Fibroblast of lung (primary cell): ENCODE data around the gene ARHGAP12. TPM values are rescaled to one million over a fixed set of nuclear protein-coding genes. Genes with fewer than 3 reads are reported as not detected.
A peak's percentile ranks its signal among the peaks of the same experiment; 100 is the strongest.

Experiments
- DNase-seq, 2 donors: peaks; one replicate each; pipeline versions ENCODE4 v3.0.0 to v3.0.0-alpha.2; 2010; ENCODE audit warnings: low read depth in 2 of 2
- H2AFZ ChIP-seq: 2 replicates; pipeline ENCODE4 v1.5.1; 2012; ENCODE audit warnings: low read length, control low read depth, inconsistent platforms
- H3K27ac ChIP-seq: 2 replicates; pipeline ENCODE4 v1.5.1; 2011; ENCODE audit warnings: low read length, control low read depth; ENCODE audit not compliant: insufficient read depth
- H3K27me3 ChIP-seq: 2 replicates; pipeline ENCODE4 v1.5.1; 2011; ENCODE audit warnings: mild to moderate bottlenecking, low read length; ENCODE audit not compliant: control insufficient read depth, insufficient read depth
- H3K36me3 ChIP-seq: 2 replicates; pipeline ENCODE4 v1.5.1; 2011; ENCODE audit warnings: low read length; ENCODE audit not compliant: control insufficient read depth, insufficient read depth
- H3K4me1 ChIP-seq: 2 replicates; pipeline ENCODE4 v1.5.1; 2011; ENCODE audit warnings: low read length; ENCODE audit not compliant: control insufficient read depth, insufficient read depth; ENCODE audit errors: extremely low read depth
- H3K4me2 ChIP-seq: 2 replicates; pipeline ENCODE4 v1.5.1; 2011; ENCODE audit warnings: low read length, control low read depth; ENCODE audit not compliant: insufficient read depth; ENCODE audit errors: extremely low read depth
- H3K4me3 ChIP-seq, 4 experiments: fragments of 200-600 bp in 1 of 4; sonication (generic) in 1 of 4; replicated peaks in 1 of 4; 2 replicates each; pipeline ENCODE4 v1.5.1; 2011 to 2016; ENCODE audit warnings: low read length in 4 of 4, low read depth in 3 of 4, mild to moderate bottlenecking in 3 of 4, control low read depth in 2 of 4, inconsistent platforms in 1 of 4, mixed read lengths in 1 of 4; ENCODE audit not compliant: insufficient read depth in 1 of 4; ENCODE audit errors: control extremely low read depth in 1 of 4
- H3K79me2 ChIP-seq: 2 replicates; pipeline ENCODE4 v1.5.1; 2012; ENCODE audit warnings: mild to moderate bottlenecking, low read length, inconsistent platforms; ENCODE audit not compliant: control insufficient read depth, insufficient read depth
- H3K9ac ChIP-seq: 2 replicates; pipeline ENCODE4 v1.5.1; 2011; ENCODE audit warnings: mild to moderate bottlenecking, low read length, control low read depth; ENCODE audit not compliant: insufficient read depth
- H3K9me3 ChIP-seq: 2 replicates; pipeline ENCODE4 v1.5.1; 2012; ENCODE audit warnings: low read depth, low read length; ENCODE audit not compliant: control insufficient read depth, insufficient read depth
- H4K20me1 ChIP-seq: 2 replicates; pipeline ENCODE4 v1.5.1; 2011; ENCODE audit warnings: low read length; ENCODE audit not compliant: control insufficient read depth, insufficient read depth; ENCODE audit errors: extremely low read depth
- EZH2 ChIP-seq: IDR thresholded peaks from 2 replicates; pipeline ENCODE4 v1.5.1; 2012; ENCODE audit warnings: low read length, control low read depth, mild to moderate bottlenecking; ENCODE audit errors: missing control alignments
- polyA plus RNA-seq, 2 donors: library from polyadenylated mRNA; depleted of rRNA in 1 of 2; stranded (reverse) in 1 of 2; unstranded in 1 of 2; fragments of >200 nt; gene quantifications; 2 replicates each; pipeline ENCODE4 v1.2.1, GENCODE V29; 2011 to 2012; ENCODE audit warnings: missing spikeins in 1 of 2
- total RNA-seq: library from RNA; depleted of rRNA; stranded (reverse); fragments of >200 nt; gene quantifications from 2 replicates; pipeline ENCODE4 v1.2.1, GENCODE V29; 2014
- TF ChIP-seq, protein P1 (sequence below), 2 donors: IDR thresholded peaks in 1 of 2; conservative IDR thresholded peaks in 1 of 2; 1 replicate in 1 of 2; 2 replicates in 1 of 2; pipeline ENCODE4 v1.5.1; 2011 to 2012; ENCODE audit warnings: low read length in 2 of 2, control low read depth in 1 of 2, inconsistent platforms in 1 of 2, low read depth in 1 of 2, mild to moderate bottlenecking in 1 of 2

ARHGAP12 gene
- total and polyA plus RNA-seq, 2 donors (not counting 1 experiment from before 2014, with no cell fraction given): 24.0 to 63.1 TPM

DNA sequence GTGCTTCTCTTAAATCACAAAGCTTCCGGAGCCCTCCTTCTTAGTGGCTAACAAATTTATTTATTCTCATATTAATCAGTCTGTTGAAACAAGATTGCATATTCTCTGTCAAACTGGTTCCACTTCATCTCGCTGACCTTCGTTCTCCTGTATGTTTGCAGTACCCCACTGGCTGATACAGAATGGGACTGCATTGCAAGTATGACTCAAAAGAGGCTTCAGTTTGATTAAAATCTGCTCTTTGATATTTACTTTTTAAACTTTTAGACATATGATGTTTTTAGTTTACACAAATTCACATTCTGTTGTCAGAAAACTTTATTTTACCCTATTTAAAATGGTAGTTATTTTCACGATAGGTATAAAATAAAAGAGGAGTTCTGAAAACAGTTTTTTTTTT, 14.3 kb upstream of the ARHGAP12 start:
- Histone ChIP-seq H3K4me3 (no peak overlapping the region), H3K9me3 (no peaks in the 10 kb centered on the region), H3K27me3 (no peaks in the 10 kb centered on the region), H4K20me1 (no peaks in the 10 kb centered on the region), H3K4me2 (no peak overlapping the region), H3K36me3 (no peaks in the 10 kb centered on the region), H3K9ac (no peak overlapping the region), H3K4me1 (peaks cover 12% of the 10 kb centered on the region), H3K79me2 (no peaks in the 10 kb centered on the region), H3K27ac (no peak overlapping the region), H2AFZ (no peak overlapping the region)
- TF ChIP-seq, protein P1, sequence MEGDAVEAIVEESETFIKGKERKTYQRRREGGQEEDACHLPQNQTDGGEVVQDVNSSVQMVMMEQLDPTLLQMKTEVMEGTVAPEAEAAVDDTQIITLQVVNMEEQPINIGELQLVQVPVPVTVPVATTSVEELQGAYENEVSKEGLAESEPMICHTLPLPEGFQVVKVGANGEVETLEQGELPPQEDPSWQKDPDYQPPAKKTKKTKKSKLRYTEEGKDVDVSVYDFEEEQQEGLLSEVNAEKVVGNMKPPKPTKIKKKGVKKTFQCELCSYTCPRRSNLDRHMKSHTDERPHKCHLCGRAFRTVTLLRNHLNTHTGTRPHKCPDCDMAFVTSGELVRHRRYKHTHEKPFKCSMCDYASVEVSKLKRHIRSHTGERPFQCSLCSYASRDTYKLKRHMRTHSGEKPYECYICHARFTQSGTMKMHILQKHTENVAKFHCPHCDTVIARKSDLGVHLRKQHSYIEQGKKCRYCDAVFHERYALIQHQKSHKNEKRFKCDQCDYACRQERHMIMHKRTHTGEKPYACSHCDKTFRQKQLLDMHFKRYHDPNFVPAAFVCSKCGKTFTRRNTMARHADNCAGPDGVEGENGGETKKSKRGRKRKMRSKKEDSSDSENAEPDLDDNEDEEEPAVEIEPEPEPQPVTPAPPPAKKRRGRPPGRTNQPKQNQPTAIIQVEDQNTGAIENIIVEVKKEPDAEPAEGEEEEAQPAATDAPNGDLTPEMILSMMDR (conservative IDR thresholded peaks at IDR 0.05 in 1 of 2, IDR thresholded peaks at IDR 0.05 in 1 of 2; ENCODE audit: low read depth in 1 of 2, low read length in 2 of 2): no peak
- TF ChIP-seq EZH2: no peak
- DNase-seq: no peak

DNA sequence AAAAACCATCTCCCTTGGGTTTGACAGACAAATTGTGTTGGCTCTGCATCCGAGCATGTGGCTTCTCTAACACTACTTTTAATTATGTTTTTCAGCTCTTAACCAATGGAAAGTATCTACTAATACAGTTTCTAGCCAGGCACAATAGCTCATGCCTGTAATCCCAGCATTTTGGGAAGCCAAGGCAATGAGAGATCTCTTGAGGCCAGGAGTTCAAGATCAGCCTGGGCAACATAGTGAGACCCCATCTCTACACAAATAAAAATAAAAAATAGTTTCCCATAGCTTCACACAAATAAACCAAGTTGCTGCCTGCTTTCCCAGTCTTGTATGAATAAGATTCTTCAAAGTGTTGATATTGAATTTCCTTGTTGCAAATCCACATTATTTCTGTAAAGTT, 13.8 kb upstream of the ARHGAP12 start:
- DNase-seq: no peak
- no peaks in the 10 kb centered on the region for H3K36me3 ChIP-seq
- no peaks in the 10 kb centered on the region for H3K79me2 ChIP-seq
- no peaks in the 10 kb centered on the region for H4K20me1 ChIP-seq
- H3K9ac ChIP-seq: no peak overlapping the region
- no peak for TF ChIP-seq EZH2
- TF ChIP-seq, protein P1 (conservative IDR thresholded peaks at IDR 0.05 in 1 of 2, IDR thresholded peaks at IDR 0.05 in 1 of 2; ENCODE audit: low read depth in 1 of 2, low read length in 2 of 2): no peak
- no peaks in the 10 kb centered on the region for H3K27me3 ChIP-seq
- H3K4me1 ChIP-seq: peaks cover 12% of the 10 kb centered on the region
- H3K9me3 ChIP-seq: no peaks in the 10 kb centered on the region
- no peak overlapping the region for H3K4me3 ChIP-seq
- no peak overlapping the region for H3K27ac ChIP-seq
- no peak overlapping the region for H3K4me2 ChIP-seq
- H2AFZ ChIP-seq: no peak overlapping the region

DNA sequence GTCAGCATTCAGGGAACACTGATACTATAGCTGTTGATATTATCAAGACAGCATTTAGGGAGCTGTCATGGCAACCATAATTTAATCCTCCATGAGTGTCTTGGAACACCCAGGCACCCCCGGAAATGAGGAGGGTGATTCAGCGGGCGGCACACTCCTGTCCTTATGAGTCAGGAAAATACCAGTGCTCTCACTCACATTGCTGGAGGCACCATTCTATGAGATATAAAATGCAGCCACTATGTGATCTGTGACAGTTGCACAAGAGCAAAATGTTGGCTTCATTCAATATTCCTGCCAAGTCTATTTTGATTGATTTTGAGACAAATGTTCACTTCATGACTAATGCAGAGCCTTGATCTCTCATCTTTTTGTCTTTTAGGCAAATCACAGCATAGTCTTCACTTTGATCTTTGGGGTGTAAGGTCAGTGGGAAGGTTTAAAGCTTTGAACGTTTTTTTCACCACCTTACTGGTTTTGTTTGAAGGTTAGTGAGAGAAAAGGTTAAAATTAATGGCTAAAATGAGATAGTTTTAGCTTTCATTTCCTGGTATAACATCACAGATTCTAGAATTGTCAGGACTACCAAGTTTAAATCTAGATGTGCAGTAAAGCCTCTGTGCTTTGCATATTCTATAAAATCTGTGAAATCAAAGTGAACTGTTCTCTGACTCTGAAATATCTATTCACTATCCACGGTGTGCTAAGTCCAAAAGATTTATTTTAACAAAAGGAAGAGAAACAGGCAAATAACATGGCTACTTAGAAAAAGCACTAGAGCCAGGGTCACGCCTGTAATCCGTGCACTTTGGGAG, 12.4 kb upstream of the ARHGAP12 start:
- Histone ChIP-seq H4K20me1 (no peaks in the 10 kb centered on the region), H3K79me2 (no peaks in the 10 kb centered on the region), H3K36me3 (no peaks in the 10 kb centered on the region), H3K4me2 (peak overlapping the region; percentile 47), H3K4me1 (peaks cover 8% of the 10 kb centered on the region), H3K27ac (peak overlapping the region; percentile 68), H3K4me3 (no peak overlapping the region), H3K9ac (no peak overlapping the region), H3K27me3 (no peaks in the 10 kb centered on the region), H3K9me3 (no peaks in the 10 kb centered on the region), H2AFZ (no peak overlapping the region)
- peak; percentile 86 to 96 for DNase-seq
- TF ChIP-seq, protein P1 (conservative IDR thresholded peaks at IDR 0.05 in 1 of 2, IDR thresholded peaks at IDR 0.05 in 1 of 2; ENCODE audit: low read depth in 1 of 2, low read length in 2 of 2): no peak
- no peak for TF ChIP-seq EZH2
